HCT116 (cell line): ENCODE measurements around the gene TSC22D1. TPM values are rescaled to one million over a fixed set of nuclear protein-coding genes. Genes with fewer than 3 reads are reported as not detected.

ENCODE experiments used
- ATAC-seq: fragments of 200-7000 bp; cut with Tn5 transposase; 2 replicates; pipeline ENCODE4 v1.9.1; 2020; ENCODE audit warnings: mild to moderate bottlenecking, moderate library complexity
- BruUV-seq: library from RNA; stranded (reverse); fragments of 400-500 nt; replicated peaks from 2 replicates; lab custom pipeline; 2021; lab: Mats Ljungman, UMichigan
- CTCF ChIA-PET: fragments of 300-600 bp; sonication (Branson Sonifier 250); formaldehyde crosslinking; loops from one replicate; lab custom pipeline; 2021; ENCODE audit warnings: antibody characterized with exemption; lab: Charles Lee
- POLR2A ChIA-PET: fragments of 300-600, 350-600 bp; sonication (Branson Sonifier 250); formaldehyde crosslinking; loops from one replicate; lab custom pipeline; 2021; ENCODE audit warnings: antibody characterized with exemption; lab: Charles Lee
- RAD21 ChIA-PET, 2 experiments: fragments of 300-600 bp; sonication (Branson Sonifier 250); formaldehyde crosslinking; loops; one replicate each; lab custom pipeline; 2023; ENCODE audit warnings: low total read pairs in 2 of 2; ENCODE audit not compliant: uncharacterized antibody in 2 of 2, unreplicated experiment in 2 of 2, low non-redundant PET in 1 of 2; lab: Charles Lee
- DNase-seq: peaks from one replicate; pipeline ENCODE4 v3.0.0-alpha.2; 2010; ENCODE audit warnings: low read depth, low spot score
- H2AFZ ChIP-seq: fragments of 200-600 bp; shearing (Covaris generic), sonication (generic); 2 replicates; pipeline ENCODE4 v1.6.1; 2017; ENCODE audit warnings: low read depth, mixed run types, mixed read lengths, antibody characterized with exemption, low read length; ENCODE audit not compliant: poor library complexity, severe bottlenecking
- H3K27ac ChIP-seq: 2 replicates; pipeline ENCODE4 v1.5.1; 2012; ENCODE audit warnings: low read depth, low read length
- H3K27me3 ChIP-seq: fragments of 200-600 bp; sonication (generic); 2 replicates; pipeline ENCODE4 v1.6.1; 2016; ENCODE audit warnings: mixed run types, low read length, mixed read lengths; ENCODE audit not compliant: insufficient read depth
- H3K36me3 ChIP-seq, 2 experiments: fragments of 200-500 bp in 1 of 2; fragments of 200-600 bp in 1 of 2; sonication (Bioruptor generic) in 1 of 2; sonication (generic) in 1 of 2; 2 replicates each; pipeline versions ENCODE4 v1.5.1 to v1.6.1; 2014 to 2016; ENCODE audit warnings: low read length in 2 of 2, inconsistent platforms in 1 of 2, mixed read lengths in 1 of 2, mixed run types in 1 of 2; ENCODE audit not compliant: insufficient read depth in 2 of 2, control insufficient read depth in 1 of 2
- H3K4me1 ChIP-seq, 2 experiments: fragments of 200-600 bp in 1 of 2; sonication (generic) in 1 of 2; 2 replicates each; pipeline versions ENCODE4 v1.5.1 to v1.6.1; 2012 to 2017; ENCODE audit warnings: low read length in 2 of 2, inconsistent platforms in 1 of 2, mild to moderate bottlenecking in 1 of 2, mixed read lengths in 1 of 2, mixed run types in 1 of 2, moderate library complexity in 1 of 2; ENCODE audit not compliant: insufficient read depth in 2 of 2, control insufficient read depth in 1 of 2
- H3K4me2 ChIP-seq: fragments of 200-600 bp; sonication (generic); 2 replicates; pipeline ENCODE4 v1.6.1; 2017; ENCODE audit warnings: mixed run types, low read length, mixed read lengths
- H3K4me3 ChIP-seq, 2 experiments: fragments of 200-600 bp in 1 of 2; sonication (generic) in 1 of 2; replicated peaks in 1 of 2; 2 replicates each; pipeline ENCODE4 v1.5.1; 2011 to 2016; ENCODE audit warnings: low read length in 2 of 2, control low read depth in 1 of 2, low read depth in 1 of 2, mild to moderate bottlenecking in 1 of 2, mixed read lengths in 1 of 2, mixed run types in 1 of 2
- H3K79me2 ChIP-seq: fragments of 200-600 bp; sonication (generic); 2 replicates; pipeline ENCODE4 v1.6.1; 2017; ENCODE audit warnings: mild to moderate bottlenecking, mixed run types, low read length, moderate library complexity, mixed read lengths; ENCODE audit not compliant: insufficient read depth
- H3K9ac ChIP-seq: fragments of 200-600 bp; sonication (generic); 2 replicates; pipeline ENCODE4 v1.6.1; 2016; ENCODE audit warnings: low read length, mixed read lengths
- H3K9me2 ChIP-seq: fragments of 200-600 bp; sonication (generic), shearing (Covaris generic); 2 replicates; pipeline ENCODE4 v1.6.1; 2017; ENCODE audit warnings: mixed run types, mild to moderate bottlenecking, moderate library complexity; ENCODE audit not compliant: insufficient read depth
- H3K9me3 ChIP-seq, 2 experiments: fragments of 200-500 bp in 1 of 2; fragments of 200-600 bp in 1 of 2; sonication (Bioruptor generic) in 1 of 2; sonication (generic) in 1 of 2; 2 replicates each; pipeline ENCODE4 v1.6.1; 2014 to 2017; ENCODE audit warnings: low read length in 2 of 2, mixed read lengths in 2 of 2, inconsistent platforms in 1 of 2, low read depth in 1 of 2, mild to moderate bottlenecking in 1 of 2, mixed run types in 1 of 2, moderate library complexity in 1 of 2; ENCODE audit not compliant: control insufficient read depth in 1 of 2, insufficient read depth in 1 of 2
- H4K20me1 ChIP-seq: fragments of 200-600 bp; sonication (generic), shearing (Covaris generic); 2 replicates; pipeline ENCODE4 v1.6.1; 2017; ENCODE audit warnings: mixed run types, mild to moderate bottlenecking, moderate library complexity; ENCODE audit not compliant: insufficient read depth
- CBX3 ChIP-seq: IDR thresholded peaks from 2 replicates; pipeline ENCODE4 v1.6.1; 2012; ENCODE audit warnings: low read depth
- CEBPB ChIP-seq: IDR thresholded peaks from 2 replicates; pipeline ENCODE4 v1.6.1; 2012; ENCODE audit warnings: low read depth
- EGR1 ChIP-seq: IDR thresholded peaks from 2 replicates; pipeline ENCODE4 v1.6.1; 2012; ENCODE audit warnings: low read depth
- ELF1 ChIP-seq: IDR thresholded peaks from 2 replicates; pipeline ENCODE4 v1.6.1; 2012; ENCODE audit warnings: low read depth, borderline replicate concordance
- EZH2 ChIP-seq: fragments of 200-600 bp; sonication (generic); IDR thresholded peaks from 2 replicates; pipeline ENCODE4 v1.6.1; 2017; ENCODE audit warnings: antibody characterized with exemption, mixed run types
- EZH2phosphoT487 ChIP-seq: fragments of 200-600 bp; IDR thresholded peaks from 2 replicates; pipeline ENCODE4 v1.6.1; 2018; ENCODE audit warnings: antibody characterized with exemption, borderline replicate concordance
- FOSL1 ChIP-seq: IDR thresholded peaks from 2 replicates; pipeline ENCODE4 v1.6.1; 2012; ENCODE audit warnings: low read depth
- JUND ChIP-seq: IDR thresholded peaks from 2 replicates; pipeline ENCODE4 v1.6.1; 2012
- POLR2A ChIP-seq: IDR thresholded peaks from 2 replicates; pipeline ENCODE4 v1.7.0; 2011; ENCODE audit warnings: borderline replicate concordance; ENCODE audit not compliant: insufficient read depth, insufficient read length; ENCODE audit errors: extremely low read depth
- RAD21 ChIP-seq: IDR thresholded peaks from 2 replicates; pipeline ENCODE4 v1.6.1; 2012; ENCODE audit warnings: low read depth, mild to moderate bottlenecking
- SIN3A ChIP-seq: IDR thresholded peaks from 2 replicates; pipeline ENCODE4 v1.6.1; 2012; ENCODE audit warnings: low read depth
- SP1 ChIP-seq: IDR thresholded peaks from 2 replicates; pipeline ENCODE4 v1.6.1; 2012; ENCODE audit warnings: low read depth
- SRF ChIP-seq: IDR thresholded peaks from 2 replicates; pipeline ENCODE4 v1.6.1; 2012; ENCODE audit warnings: low read depth
- TCF7L2 ChIP-seq: IDR thresholded peaks from 2 replicates; pipeline ENCODE4 v1.7.0; 2011; ENCODE audit warnings: borderline replicate concordance, inconsistent platforms; ENCODE audit not compliant: insufficient read depth, insufficient read length; ENCODE audit errors: extremely low read depth
- YY1 ChIP-seq: IDR thresholded peaks from 2 replicates; pipeline ENCODE4 v1.6.1; 2011; ENCODE audit warnings: low read length, low read depth, moderate library complexity, mild to moderate bottlenecking; ENCODE audit not compliant: insufficient replicate concordance; ENCODE audit errors: extremely low read depth
- ZFX ChIP-seq: fragments of 450-650 bp; IDR thresholded peaks from 2 replicates; pipeline ENCODE4 v1.6.1; 2017
- intact Hi-C: fragments of 100-400 bp; cut with micrococcal nuclease; formaldehyde crosslinking; loops from 2 replicates; pipeline ENCODE4 v1.10.0; 2022
- total RNA-seq: library from RNA; stranded (reverse); gene quantifications from one replicate; pipeline ENCODE4 v1.2.1, GENCODE V29; 2021; ENCODE audit not compliant: unreplicated experiment
- TF ChIP-seq, protein P1 (sequence below): IDR thresholded peaks from 2 replicates; pipeline ENCODE4 v1.6.1; 2012
- TF ChIP-seq, protein P2 (sequence below), 3 experiments: fragments of 200-600 bp in 1 of 3; sonication (generic) in 1 of 3; IDR thresholded peaks in 2 of 3; conservative IDR thresholded peaks in 1 of 3; 2 replicates each; pipeline ENCODE4 v1.5.1; 2012 to 2017; ENCODE audit warnings: low read depth in 2 of 3, low read length in 2 of 3, antibody characterized with exemption in 1 of 3, borderline replicate concordance in 1 of 3, control low read depth in 1 of 3, mild to moderate bottlenecking in 1 of 3, mixed read lengths in 1 of 3, mixed run types in 1 of 3, moderate library complexity in 1 of 3; ENCODE audit not compliant: insufficient read depth in 1 of 3
- TF ChIP-seq, protein P3 (sequence below): IDR thresholded peaks from 2 replicates; pipeline ENCODE4 v1.6.1; 2011; ENCODE audit warnings: mild to moderate bottlenecking, low read length, moderate library complexity; ENCODE audit not compliant: insufficient replicate concordance; ENCODE audit errors: extremely low read depth

The TSC22D1 gene
- total RNA-seq, 1 experiment from 2014 or later = 268 TPM

DNA sequence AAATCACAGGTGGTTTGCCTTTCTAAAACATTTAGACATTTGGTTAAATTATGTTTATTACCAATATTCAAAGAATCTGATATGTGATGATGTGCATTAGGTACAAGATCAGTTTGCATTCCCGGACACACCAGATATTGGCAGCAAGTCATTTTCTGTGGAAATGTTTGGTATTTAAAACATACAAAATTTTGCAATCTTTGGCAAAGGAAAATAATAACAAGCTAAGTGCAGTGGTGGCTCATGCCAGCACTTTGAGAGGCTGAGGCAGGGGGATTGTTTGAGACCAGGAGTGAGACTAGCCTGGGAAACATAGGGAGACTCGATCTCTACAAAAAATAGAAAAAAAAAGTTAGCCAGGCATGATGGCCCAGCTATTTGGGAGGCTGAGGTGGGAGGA lies 29.1 kb upstream of the TSC22D1 start:
- H3K36me3 ChIP-seq = no peaks in the 10 kb centered on the region
- CTCF ChIA-PET = no interaction called here
- no peak overlapping the region for H3K27ac ChIP-seq
- no peak overlapping the region for H3K4me2 ChIP-seq
- no TSS peak for BruUV-seq
- TF ChIP-seq, protein P1, sequence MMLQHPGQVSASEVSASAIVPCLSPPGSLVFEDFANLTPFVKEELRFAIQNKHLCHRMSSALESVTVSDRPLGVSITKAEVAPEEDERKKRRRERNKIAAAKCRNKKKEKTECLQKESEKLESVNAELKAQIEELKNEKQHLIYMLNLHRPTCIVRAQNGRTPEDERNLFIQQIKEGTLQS = no peak
- no peak for TF ChIP-seq EZH2
- TF ChIP-seq SIN3A = no peak
- TF ChIP-seq SRF = no peak
- TF ChIP-seq ELF1 = no peak
- TF ChIP-seq CBX3 = no peak
- TF ChIP-seq SP1 = no peak
- TF ChIP-seq ZFX = no peak
- TF ChIP-seq, protein P2, sequence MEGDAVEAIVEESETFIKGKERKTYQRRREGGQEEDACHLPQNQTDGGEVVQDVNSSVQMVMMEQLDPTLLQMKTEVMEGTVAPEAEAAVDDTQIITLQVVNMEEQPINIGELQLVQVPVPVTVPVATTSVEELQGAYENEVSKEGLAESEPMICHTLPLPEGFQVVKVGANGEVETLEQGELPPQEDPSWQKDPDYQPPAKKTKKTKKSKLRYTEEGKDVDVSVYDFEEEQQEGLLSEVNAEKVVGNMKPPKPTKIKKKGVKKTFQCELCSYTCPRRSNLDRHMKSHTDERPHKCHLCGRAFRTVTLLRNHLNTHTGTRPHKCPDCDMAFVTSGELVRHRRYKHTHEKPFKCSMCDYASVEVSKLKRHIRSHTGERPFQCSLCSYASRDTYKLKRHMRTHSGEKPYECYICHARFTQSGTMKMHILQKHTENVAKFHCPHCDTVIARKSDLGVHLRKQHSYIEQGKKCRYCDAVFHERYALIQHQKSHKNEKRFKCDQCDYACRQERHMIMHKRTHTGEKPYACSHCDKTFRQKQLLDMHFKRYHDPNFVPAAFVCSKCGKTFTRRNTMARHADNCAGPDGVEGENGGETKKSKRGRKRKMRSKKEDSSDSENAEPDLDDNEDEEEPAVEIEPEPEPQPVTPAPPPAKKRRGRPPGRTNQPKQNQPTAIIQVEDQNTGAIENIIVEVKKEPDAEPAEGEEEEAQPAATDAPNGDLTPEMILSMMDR (IDR thresholded peaks at IDR 0.05 in 2 of 3, conservative IDR thresholded peaks at IDR 0.05 in 1 of 3; ENCODE audit: borderline replicate concordance in 1 of 3, insufficient read depth in 1 of 3, low read depth in 2 of 3, low read length in 2 of 3) = no peak
- TF ChIP-seq POLR2A = no peak
- TF ChIP-seq FOSL1 = no peak
- TF ChIP-seq, protein P3, sequence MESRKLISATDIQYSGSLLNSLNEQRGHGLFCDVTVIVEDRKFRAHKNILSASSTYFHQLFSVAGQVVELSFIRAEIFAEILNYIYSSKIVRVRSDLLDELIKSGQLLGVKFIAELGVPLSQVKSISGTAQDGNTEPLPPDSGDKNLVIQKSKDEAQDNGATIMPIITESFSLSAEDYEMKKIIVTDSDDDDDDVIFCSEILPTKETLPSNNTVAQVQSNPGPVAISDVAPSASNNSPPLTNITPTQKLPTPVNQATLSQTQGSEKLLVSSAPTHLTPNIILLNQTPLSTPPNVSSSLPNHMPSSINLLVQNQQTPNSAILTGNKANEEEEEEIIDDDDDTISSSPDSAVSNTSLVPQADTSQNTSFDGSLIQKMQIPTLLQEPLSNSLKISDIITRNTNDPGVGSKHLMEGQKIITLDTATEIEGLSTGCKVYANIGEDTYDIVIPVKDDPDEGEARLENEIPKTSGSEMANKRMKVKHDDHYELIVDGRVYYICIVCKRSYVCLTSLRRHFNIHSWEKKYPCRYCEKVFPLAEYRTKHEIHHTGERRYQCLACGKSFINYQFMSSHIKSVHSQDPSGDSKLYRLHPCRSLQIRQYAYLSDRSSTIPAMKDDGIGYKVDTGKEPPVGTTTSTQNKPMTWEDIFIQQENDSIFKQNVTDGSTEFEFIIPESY = no peak
- no peak for TF ChIP-seq RAD21
- TF ChIP-seq TCF7L2 = no peak
- TF ChIP-seq JUND = no peak
- TF ChIP-seq YY1 = no peak
- TF ChIP-seq EZH2phosphoT487 = no peak
- no peak for TF ChIP-seq EGR1
- TF ChIP-seq CEBPB = no peak
- intact Hi-C loops = no loop called here
- RAD21 ChIA-PET = no interaction called here
- no peak overlapping the region for H3K9ac ChIP-seq
- no peaks in the 10 kb centered on the region for H3K27me3 ChIP-seq
- no peak overlapping the region for H2AFZ ChIP-seq
- H3K4me1 ChIP-seq = no peaks in the 10 kb centered on the region
- ATAC-seq (no peak), DNase-seq (no peak)
- no peaks in the 10 kb centered on the region for H3K9me3 ChIP-seq
- H3K4me3 ChIP-seq = no peak overlapping the region
- H3K9me2 ChIP-seq = no peaks in the 10 kb centered on the region
- no peaks in the 10 kb centered on the region for H4K20me1 ChIP-seq
- H3K79me2 ChIP-seq = no peaks in the 10 kb centered on the region
- POLR2A ChIA-PET = no interaction called here
